Lower lobe of right lung (tissue), 2 donors: ENCODE data around the gene ACTMAP. TPM values are rescaled to one million over a fixed set of nuclear protein-coding genes. Genes with fewer than 3 reads are reported as not detected.
A peak's percentile ranks its signal among the peaks of the same experiment; 100 is the strongest.

Source experiments
- ATAC-seq, 2 donors: fragments of 200-7000 bp; cut with Tn5 transposase; one replicate each; pipeline ENCODE4 v1.9.1; 2020 to 2022; ENCODE audit warnings: mild to moderate bottlenecking in 2 of 2, moderate library complexity in 2 of 2
- DNase-seq: peaks from one replicate; pipeline ENCODE4 v3.0.0-alpha.2; 2020
- H3K27ac ChIP-seq: fragments of 200-600 bp; one replicate; pipeline ENCODE4 v1.8.0; 2022
- H3K27me3 ChIP-seq: fragments of 200-600 bp; one replicate; pipeline ENCODE4 v1.8.0; 2022; ENCODE audit warnings: low read depth
- H3K36me3 ChIP-seq: fragments of 200-600 bp; one replicate; pipeline ENCODE4 v1.8.0; 2022; ENCODE audit warnings: mild to moderate bottlenecking
- H3K4me1 ChIP-seq: fragments of 200-600 bp; one replicate; pipeline ENCODE4 v1.8.0; 2022
- H3K4me3 ChIP-seq: fragments of 200-600 bp; one replicate; pipeline ENCODE4 v1.8.0; 2022; ENCODE audit warnings: mild to moderate bottlenecking
- H3K9me3 ChIP-seq: fragments of 200-600 bp; one replicate; pipeline ENCODE4 v1.8.0; 2022
- CTCF ChIP-seq: fragments of 200-600 bp; IDR thresholded peaks from one replicate; pipeline ENCODE4 v1.8.0; 2022; ENCODE audit warnings: antibody characterized with exemption, mild to moderate bottlenecking
- intact Hi-C: fragments of 100-400 bp; cut with DNase I; formaldehyde crosslinking; loops from one replicate; pipeline ENCODE4 v1.11.0; 2022
- total RNA-seq: library from RNA; stranded (reverse); fragmentation: NEBNext Ultra II Directional; extraction: Animal tissue kit (Norgen Biotek cat#: 25700); gene quantifications from one replicate; pipeline ENCODE4 v1.2.1, GENCODE V29; 2021
- donor health status: DM: no; HTN: yes; CAD: no; lungs with severe emphysema.

Gene ACTMAP
- total RNA-seq, 1 donor from 2014 or later: 17.6 TPM

DNA sequence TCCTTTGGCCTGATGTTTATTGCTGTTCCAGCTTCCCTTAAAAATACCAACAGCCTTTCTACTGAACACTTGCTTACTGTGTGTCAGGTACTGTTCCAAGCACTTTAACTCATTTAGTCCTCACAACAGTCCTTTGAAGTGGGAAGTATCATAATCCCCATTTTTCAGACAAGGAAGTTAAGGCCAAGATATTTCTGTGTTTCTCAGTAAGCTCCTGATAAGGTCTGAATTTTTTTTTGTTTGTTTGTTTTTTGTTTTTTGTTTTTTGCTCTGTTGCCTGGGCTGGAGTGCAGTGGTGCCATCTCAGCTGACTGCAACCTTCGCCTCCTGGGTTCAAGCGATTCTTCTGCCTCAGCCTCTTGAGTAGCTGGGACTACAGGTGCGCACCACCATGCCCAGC is 8.2 kb upstream of the ACTMAP start:
- Histone ChIP-seq H3K4me1 (peaks cover 37% of the 10 kb centered on the region), H3K9me3 (no peaks in the 10 kb centered on the region), H3K27ac (no peak overlapping the region), H3K27me3 (no peaks in the 10 kb centered on the region), H3K4me3 (no peak overlapping the region), H3K36me3 (peaks cover 93% of the 10 kb centered on the region)
- ATAC-seq: no peak
- no peak for TF ChIP-seq CTCF
- intact Hi-C loops: no loop called here
- no peak for DNase-seq

GRCh38 chr19:40756502-40757110 is 6.3 kb upstream of the ACTMAP start:
- Histone ChIP-seq H3K27ac (no peak overlapping the region), H3K27me3 (no peaks in the 10 kb centered on the region), H3K4me1 (peaks cover 52% of the 10 kb centered on the region), H3K9me3 (no peaks in the 10 kb centered on the region), H3K4me3 (no peak overlapping the region), H3K36me3 (peaks cover 74% of the 10 kb centered on the region)
- TF ChIP-seq CTCF: no peak
- peak; percentile 31 to 44 for ATAC-seq
- no peak for DNase-seq
- intact Hi-C loops: no loop called here

DNA sequence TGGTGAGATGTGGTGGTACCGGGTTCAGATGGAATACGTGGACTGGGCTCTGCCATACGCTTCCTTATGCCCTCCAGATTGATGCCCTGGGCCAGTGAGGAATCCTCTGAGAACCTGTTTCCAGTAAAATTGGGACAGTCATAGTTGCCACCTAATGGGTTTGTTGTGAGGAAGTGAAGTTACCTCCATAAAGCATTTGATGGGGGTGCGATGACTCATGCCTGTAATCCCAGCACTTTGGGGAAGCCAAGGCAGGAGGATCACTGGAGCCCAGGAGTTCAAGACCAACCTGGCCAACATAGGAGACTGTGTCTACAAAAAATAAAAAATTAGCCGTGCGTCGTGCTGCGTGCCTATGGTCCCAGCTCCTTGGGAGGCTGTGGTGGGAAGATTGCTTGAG is 5.5 kb upstream of the ACTMAP start:
- H3K27me3 ChIP-seq: no peaks in the 10 kb centered on the region
- no peaks in the 10 kb centered on the region for H3K9me3 ChIP-seq
- peaks cover 52% of the 10 kb centered on the region for H3K4me1 ChIP-seq
- ATAC-seq (no peak), DNase-seq (no peak)
- no peak overlapping the region for H3K4me3 ChIP-seq
- no peak overlapping the region for H3K27ac ChIP-seq
- no peak for TF ChIP-seq CTCF
- intact Hi-C loops: no loop called here
- peaks cover 66% of the 10 kb centered on the region for H3K36me3 ChIP-seq

- peaks cover 52% of the 10 kb centered on the region for H3K4me1 ChIP-seq
- ATAC-seq (no peak), DNase-seq (no peak)
- intact Hi-C loops: no loop called here
- peak overlapping the region; percentile 36 for H3K27ac ChIP-seq
- no peak for TF ChIP-seq CTCF
- peaks cover 60% of the 10 kb centered on the region for H3K36me3 ChIP-seq
- H3K4me3 ChIP-seq: peak overlapping the region; percentile 25
- no peaks in the 10 kb centered on the region for H3K27me3 ChIP-seq
- H3K9me3 ChIP-seq: no peaks in the 10 kb centered on the region
Measured at GRCh38 chr19:40755248-40755624, 5.0 kb upstream of the ACTMAP start.

GRCh38 chr19:40754611-40755247 is 4.5 kb upstream of the ACTMAP start:
- TF ChIP-seq CTCF: no peak
- H3K36me3 ChIP-seq: peaks cover 55% of the 10 kb centered on the region
- no peak for DNase-seq
- H3K27ac ChIP-seq: peak overlapping the region; percentile 8
- H3K27me3 ChIP-seq: no peaks in the 10 kb centered on the region
- ATAC-seq: no peak
- H3K9me3 ChIP-seq: no peaks in the 10 kb centered on the region
- peak overlapping the region; percentile 25 for H3K4me3 ChIP-seq
- peaks cover 54% of the 10 kb centered on the region for H3K4me1 ChIP-seq
- intact Hi-C loops: no loop called here
